ENCODE data around the gene EBF3. TPM values are rescaled to one million over a fixed set of nuclear protein-coding genes. Genes with fewer than 3 reads are reported as not detected.

Gene EBF3
- total RNA-seq, 1 donor: 6.0 TPM

DNA sequence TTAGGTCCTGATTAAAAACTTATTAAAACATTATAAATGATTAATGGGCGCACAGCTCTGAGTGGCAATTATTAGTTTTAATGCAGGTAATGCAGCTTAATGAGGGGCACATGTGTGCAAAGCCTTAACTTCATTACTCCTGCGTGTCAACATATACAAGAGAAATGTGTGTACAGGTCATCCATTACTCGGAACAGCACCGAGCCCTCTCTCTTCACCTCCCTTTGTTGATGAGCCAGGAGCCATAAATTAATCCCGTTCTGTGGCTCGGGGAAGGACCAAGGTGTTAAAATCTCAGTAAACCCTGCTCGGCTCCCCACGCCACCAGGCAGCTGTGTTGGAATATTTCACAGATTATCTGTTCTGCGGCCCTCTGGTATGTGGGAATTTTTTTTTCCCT, 77.8 kb downstream of the EBF3 start:
- no peak for DNase-seq (ENCODE audit: low read depth)
- TF ChIP-seq, protein P1, sequence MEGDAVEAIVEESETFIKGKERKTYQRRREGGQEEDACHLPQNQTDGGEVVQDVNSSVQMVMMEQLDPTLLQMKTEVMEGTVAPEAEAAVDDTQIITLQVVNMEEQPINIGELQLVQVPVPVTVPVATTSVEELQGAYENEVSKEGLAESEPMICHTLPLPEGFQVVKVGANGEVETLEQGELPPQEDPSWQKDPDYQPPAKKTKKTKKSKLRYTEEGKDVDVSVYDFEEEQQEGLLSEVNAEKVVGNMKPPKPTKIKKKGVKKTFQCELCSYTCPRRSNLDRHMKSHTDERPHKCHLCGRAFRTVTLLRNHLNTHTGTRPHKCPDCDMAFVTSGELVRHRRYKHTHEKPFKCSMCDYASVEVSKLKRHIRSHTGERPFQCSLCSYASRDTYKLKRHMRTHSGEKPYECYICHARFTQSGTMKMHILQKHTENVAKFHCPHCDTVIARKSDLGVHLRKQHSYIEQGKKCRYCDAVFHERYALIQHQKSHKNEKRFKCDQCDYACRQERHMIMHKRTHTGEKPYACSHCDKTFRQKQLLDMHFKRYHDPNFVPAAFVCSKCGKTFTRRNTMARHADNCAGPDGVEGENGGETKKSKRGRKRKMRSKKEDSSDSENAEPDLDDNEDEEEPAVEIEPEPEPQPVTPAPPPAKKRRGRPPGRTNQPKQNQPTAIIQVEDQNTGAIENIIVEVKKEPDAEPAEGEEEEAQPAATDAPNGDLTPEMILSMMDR (IDR thresholded peaks at IDR 0.05; ENCODE audit: insufficient read depth, low read depth, low read length): no peak
- H3K4me3 ChIP-seq (ENCODE audit: low read depth, low read length): no peak overlapping the region

GRCh38 chr10:129885526-129885925, 78.5 kb downstream of the EBF3 start:
- DNase-seq (ENCODE audit: low read depth): no peak
- H3K4me3 ChIP-seq (ENCODE audit: low read depth, low read length): no peak overlapping the region
- TF ChIP-seq, protein P1 (IDR thresholded peaks at IDR 0.05; ENCODE audit: insufficient read depth, low read depth, low read length): no peak

DNA sequence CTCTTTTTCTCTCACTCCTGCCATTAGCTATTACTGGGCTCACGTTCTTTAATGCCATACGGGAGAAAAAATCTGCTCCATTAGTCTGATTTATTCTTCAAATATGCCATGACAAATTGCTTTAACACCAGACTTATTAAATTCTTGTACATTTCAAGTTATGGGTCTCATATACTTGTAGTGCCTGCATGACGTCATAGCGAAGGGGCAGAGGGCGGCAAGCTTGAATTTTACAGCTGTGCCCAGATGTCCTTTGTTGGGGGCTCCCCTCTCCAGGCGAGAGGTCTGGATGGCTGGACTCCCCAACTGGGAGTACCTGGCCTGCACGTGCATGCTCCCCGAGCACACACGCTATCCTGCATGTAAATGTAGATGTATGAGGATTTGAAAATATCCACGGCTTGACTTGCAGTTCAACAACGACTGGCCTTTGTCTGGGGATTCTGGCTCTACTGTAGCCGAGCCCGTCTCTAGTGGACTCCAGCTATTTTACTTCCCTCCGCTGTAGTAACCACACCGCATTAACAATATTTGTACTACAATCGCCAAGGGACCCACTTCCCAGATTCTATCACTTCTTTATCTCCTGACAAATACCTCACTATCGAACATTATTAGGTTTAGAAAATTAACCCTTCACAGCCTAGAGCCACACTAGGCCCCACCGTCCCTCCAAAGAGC, 79.5 kb downstream of the EBF3 start:
- no peak overlapping the region for H3K4me3 ChIP-seq (ENCODE audit: low read depth, low read length)
- TF ChIP-seq, protein P1 (IDR thresholded peaks at IDR 0.05; ENCODE audit: insufficient read depth, low read depth, low read length): no peak
- no peak for DNase-seq (ENCODE audit: low read depth)

DNA sequence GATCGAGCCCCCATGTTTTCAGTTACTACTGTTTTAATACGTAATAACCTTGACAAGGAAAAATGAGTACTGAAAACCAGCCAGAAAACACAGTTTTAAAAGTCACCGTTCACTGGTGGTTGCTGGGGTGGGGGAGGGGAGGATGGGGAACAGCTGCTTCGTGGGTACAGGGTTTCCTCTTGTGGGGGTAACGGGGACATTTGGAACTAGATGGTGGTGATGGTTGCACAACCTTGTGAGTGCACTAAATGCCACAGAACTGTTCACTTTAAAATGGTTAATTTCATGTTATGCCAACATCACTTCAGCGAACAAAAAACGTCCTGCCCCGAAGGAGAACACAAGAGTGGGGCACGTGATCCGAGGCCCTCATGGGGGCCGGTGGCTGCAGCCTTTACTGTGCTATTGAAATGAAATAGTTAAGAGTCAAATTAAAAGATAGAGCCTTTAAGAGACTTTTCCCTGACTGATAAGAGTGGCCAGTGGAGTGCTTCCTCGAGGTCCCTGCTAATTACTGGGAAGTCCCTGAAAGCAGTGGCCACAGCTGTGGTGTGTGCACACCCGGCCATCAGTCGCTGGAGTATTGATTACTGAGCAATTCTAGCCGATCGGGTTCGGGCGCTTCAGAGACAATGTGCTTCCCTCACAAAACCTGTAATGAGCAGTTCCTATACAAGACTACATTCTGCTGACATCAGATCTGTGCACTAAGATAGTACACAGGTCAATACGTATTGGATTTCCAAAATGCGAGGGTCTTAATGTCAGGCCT, 80.3 kb downstream of the EBF3 start:
- DNase-seq (ENCODE audit: low read depth): no peak
- H3K4me3 ChIP-seq (ENCODE audit: low read depth, low read length): no peak overlapping the region
- TF ChIP-seq, protein P1 (IDR thresholded peaks at IDR 0.05; ENCODE audit: insufficient read depth, low read depth, low read length): no peak

DNA sequence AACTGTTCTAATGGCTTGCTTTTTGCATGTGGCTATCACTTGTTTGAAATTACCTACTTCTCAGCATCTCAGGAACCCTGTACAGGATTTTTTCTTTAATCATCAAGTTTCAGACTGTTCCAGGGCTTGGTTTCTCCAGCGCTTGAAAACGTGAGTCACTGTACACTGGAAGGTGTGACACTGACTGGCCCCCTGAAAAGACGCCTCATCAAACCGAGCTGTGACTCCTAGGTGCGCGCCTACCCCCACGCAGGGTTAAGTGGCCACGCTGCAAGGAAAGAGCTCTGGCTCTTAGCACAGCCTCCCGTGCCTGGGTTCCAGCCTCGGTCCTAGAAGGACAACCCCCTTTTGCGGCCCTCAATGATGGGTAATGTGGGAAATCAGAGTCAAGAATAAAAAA, 81.0 kb downstream of the EBF3 start:
- DNase-seq (ENCODE audit: low read depth): no peak
- TF ChIP-seq, protein P1 (IDR thresholded peaks at IDR 0.05; ENCODE audit: insufficient read depth, low read depth, low read length): no peak
- no peak overlapping the region for H3K4me3 ChIP-seq (ENCODE audit: low read depth, low read length)

GRCh38 chr10:129882291-129883010, 81.6 kb downstream of the EBF3 start:
- DNase-seq (ENCODE audit: low read depth): no peak
- TF ChIP-seq, protein P1 (IDR thresholded peaks at IDR 0.05; ENCODE audit: insufficient read depth, low read depth, low read length): no peak
- no peak overlapping the region for H3K4me3 ChIP-seq (ENCODE audit: low read depth, low read length)
